Raji (cell line): Measurements from ENCODE around the gene SHMT2.

Experiments used
- POLR2A ChIP-seq: IDR thresholded peaks from 2 replicates; pipeline ENCODE4 v1.6.1; 2011; ENCODE audit warnings: low read depth, low read length, control low read depth; ENCODE audit not compliant: insufficient read depth

Gene SHMT2

DNA sequence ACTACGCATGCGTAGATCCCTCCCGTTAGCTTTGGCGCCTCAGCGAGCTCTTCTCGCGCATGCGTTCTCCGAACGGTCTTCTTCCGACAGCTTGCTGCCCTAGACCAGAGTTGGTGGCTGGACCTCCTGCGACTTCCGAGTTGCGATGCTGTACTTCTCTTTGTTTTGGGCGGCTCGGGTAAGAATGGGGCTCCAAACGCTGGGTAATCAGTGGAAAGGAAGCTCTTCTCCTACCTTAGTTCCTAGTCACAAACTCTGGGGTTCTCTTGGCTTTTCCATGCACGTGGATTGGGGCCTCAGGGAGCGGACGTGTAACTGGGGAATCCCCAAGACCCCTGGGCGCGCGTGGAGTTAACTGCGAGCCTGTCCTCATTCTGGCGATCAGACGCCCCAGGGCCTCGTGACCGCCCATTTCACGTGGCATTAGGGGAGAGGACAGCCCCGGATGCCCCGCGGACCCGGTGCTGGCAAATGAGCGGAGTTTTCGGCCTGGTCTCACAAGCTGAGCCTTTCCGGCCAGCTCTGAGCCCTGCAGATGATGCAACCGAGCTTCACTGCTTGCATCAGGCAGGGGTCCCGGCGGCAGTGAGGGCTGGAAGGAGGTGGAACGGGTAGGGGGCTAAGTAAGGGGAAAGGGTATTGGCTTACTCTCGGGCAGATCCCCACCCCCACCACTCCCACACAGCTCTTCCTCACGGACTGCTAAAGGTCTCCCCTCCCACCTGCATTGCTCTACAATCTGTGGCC, at the start of gene SHMT2:
TSS of gene SHMT2 (plus strand) at position 78 of the 747 bp plus-strand sequence. CDS start at position 146, 68 bp downstream.
- TF ChIP-seq POLR2A, result peak; percentile 87

- TF ChIP-seq POLR2A, result no peak
Measured at GRCh38 chr12:57180321-57180989, 49.1 kb upstream of the SHMT2 start.

- no peak for TF ChIP-seq POLR2A
Measured at GRCh38 chr12:57181072-57181471, 48.4 kb upstream of the SHMT2 start.

- no peak for TF ChIP-seq POLR2A
Measured at GRCh38 chr12:57181561-57182155, 47.9 kb upstream of the SHMT2 start.

DNA sequence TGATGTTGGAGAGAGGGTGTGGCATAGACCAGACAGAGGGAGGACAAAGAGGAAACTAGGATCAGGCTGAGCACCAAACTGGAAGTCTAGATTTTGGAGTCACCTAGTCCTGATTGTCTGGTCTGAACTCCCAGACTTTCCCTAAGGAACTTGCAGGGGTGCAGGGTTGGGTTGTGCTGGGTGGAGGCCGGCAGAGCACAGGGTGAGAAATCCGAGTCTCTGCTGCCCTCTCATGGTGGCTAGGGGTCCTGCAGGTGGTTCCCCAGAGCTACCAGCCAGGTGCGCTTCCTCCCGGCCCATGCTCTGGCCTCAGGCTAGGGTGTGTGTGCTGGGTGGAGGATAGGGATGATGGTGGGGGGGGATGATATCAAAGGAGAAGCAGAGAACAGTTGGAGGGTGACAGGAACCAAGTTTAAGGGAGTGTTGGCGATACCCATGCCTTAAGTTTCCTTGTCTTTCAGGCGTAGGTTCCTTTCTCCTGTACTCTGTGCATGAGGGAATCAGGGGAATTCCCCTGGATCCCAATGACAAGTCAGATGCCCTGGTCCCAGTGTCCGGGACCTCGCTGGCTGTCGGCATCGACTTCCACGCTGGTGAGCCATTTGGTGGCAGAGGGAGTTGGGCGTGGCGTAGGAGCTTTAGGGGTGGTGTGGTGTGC, 46.5 kb upstream of the SHMT2 start:
- no peak for TF ChIP-seq POLR2A

- TF ChIP-seq POLR2A, result no peak
Measured at GRCh38 chr12:57183939-57184725, 45.4 kb upstream of the SHMT2 start.

- no peak for TF ChIP-seq POLR2A
Measured at GRCh38 chr12:57185403-57185802, 44.1 kb upstream of the SHMT2 start.

GRCh38 chr12:57185906-57186508, 43.5 kb upstream of the SHMT2 start:
- TF ChIP-seq POLR2A, result no peak

DNA sequence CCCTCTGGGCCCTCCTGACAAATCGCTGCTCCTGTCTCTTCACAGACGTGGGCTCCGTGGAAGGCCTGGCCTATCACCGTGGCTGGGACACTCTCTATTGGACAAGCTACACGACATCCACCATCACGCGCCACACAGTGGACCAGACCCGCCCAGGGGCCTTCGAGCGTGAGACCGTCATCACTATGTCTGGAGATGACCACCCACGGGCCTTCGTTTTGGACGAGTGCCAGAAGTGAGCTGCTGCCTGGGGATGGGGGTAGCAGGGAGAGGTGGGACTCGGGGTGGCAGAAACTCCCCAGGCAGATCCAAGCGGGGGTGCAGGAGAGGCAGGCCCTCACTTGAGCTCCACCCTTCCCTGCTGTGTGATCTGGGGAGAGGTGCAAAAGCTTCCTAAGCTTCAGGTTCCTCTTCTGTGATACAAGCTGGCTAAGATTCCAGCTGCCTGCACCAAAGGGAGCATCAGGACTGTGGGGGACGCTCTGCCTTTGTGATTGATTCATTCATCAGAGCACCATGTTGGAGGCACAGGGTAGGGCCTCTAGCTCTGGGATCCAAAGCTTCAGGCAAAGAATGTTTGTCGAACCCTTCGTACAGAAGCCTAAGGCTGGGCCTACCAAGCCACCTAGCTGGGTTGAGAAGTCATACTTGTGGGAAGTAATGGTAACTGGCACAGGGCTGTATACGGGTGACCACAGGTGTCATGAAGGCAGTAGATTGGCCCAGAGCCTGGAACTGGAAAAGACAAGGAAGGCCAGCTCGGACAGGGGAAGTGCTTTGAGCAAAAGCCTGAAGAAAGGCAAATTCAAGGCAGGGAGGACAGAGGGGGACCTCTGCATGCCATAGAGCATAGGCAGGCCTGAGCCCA, 42.1 kb upstream of the SHMT2 start:
- TF ChIP-seq POLR2A, result no peak

- TF ChIP-seq POLR2A, result no peak
Measured at GRCh38 chr12:57188090-57188425, 41.5 kb upstream of the SHMT2 start.

DNA sequence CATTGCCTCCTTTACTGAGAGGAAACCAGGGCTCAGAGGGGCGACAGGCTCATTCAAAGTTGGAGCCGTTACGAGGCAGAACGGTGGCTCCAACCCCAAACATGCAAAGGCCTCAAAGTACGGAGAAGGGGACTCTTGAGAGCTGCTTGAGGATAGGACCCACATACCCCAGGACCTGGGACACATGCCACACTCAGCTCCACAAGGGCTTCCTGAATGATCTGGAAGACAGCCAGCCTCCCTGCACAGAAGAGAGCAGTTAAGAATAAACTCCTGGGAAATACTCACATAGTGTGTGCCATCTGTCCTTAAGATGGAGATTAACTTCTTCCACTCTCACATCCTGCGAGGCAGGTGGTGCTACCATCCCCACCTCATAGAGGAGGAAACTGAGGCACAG, 39.5 kb upstream of the SHMT2 start:
- TF ChIP-seq POLR2A, result no peak

GRCh38 chr12:57190821-57191220, 38.7 kb upstream of the SHMT2 start:
- no peak for TF ChIP-seq POLR2A

- no peak for TF ChIP-seq POLR2A
Measured at GRCh38 chr12:57191410-57191809, 38.1 kb upstream of the SHMT2 start.

DNA sequence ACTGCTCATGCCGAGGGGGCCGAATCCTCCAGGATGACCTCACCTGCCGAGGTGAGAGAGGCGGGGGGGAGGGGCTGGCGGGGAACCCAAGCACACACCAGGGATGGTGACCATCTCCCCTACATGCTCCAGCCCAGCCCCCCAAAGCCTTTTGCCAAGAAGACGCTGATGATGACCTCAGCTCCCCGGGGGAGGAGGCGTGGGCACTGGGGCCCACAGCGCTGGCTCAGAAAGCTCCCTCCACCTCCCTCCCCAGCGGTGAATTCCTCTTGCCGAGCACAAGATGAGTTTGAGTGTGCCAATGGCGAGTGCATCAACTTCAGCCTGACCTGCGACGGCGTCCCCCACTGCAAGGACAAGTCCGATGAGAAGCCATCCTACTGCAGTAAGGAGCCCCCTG, 36.6 kb upstream of the SHMT2 start:
- no peak for TF ChIP-seq POLR2A
